ENCODE measurements around the gene UBAC2. TPM values are rescaled to one million over a fixed set of nuclear protein-coding genes. Genes with fewer than 3 reads are reported as not detected.

UBAC2 gene
- total RNA-seq, 1 donor from 2014 or later: 64.3 TPM

DNA sequence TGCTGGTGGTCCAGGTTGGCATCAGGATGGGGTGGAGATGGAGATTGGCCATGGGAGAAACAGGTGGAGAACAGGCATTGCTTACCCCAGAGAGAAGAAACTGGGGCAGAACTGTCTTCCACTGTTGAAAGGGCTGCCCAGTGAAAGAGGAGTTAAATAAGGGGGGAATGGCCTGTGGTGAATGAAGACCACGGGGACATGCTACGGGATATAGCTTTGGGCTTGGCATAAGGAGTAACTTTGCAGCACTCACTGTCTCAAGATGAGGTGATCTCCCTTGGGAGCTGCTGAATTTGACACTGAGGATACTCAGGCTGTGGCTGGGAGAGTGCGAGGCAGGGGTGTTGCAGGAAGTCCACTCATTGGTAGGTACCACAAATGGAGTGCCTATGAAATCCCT, 68.2 kb downstream of the UBAC2 start:
- no peak overlapping the region for H3K4me3 Mint-ChIP-seq
- TF ChIP-seq, protein P1, sequence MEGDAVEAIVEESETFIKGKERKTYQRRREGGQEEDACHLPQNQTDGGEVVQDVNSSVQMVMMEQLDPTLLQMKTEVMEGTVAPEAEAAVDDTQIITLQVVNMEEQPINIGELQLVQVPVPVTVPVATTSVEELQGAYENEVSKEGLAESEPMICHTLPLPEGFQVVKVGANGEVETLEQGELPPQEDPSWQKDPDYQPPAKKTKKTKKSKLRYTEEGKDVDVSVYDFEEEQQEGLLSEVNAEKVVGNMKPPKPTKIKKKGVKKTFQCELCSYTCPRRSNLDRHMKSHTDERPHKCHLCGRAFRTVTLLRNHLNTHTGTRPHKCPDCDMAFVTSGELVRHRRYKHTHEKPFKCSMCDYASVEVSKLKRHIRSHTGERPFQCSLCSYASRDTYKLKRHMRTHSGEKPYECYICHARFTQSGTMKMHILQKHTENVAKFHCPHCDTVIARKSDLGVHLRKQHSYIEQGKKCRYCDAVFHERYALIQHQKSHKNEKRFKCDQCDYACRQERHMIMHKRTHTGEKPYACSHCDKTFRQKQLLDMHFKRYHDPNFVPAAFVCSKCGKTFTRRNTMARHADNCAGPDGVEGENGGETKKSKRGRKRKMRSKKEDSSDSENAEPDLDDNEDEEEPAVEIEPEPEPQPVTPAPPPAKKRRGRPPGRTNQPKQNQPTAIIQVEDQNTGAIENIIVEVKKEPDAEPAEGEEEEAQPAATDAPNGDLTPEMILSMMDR (IDR thresholded peaks at IDR 0.05; ENCODE audit: unreplicated experiment): no peak
- H3K36me3 Mint-ChIP-seq: peaks cover 12% of the 10 kb centered on the region
- no peaks in the 10 kb centered on the region for H3K27me3 Mint-ChIP-seq (ENCODE audit: low read depth)
- no peaks in the 10 kb centered on the region for H3K4me1 Mint-ChIP-seq
- H3K9me3 Mint-ChIP-seq: peaks cover 4% of the 10 kb centered on the region
- no peak overlapping the region for H3K27ac Mint-ChIP-seq
- no peak for DNase-seq (ENCODE audit: low spot score in 2 of 2, unreplicated experiment in 2 of 2)

DNA sequence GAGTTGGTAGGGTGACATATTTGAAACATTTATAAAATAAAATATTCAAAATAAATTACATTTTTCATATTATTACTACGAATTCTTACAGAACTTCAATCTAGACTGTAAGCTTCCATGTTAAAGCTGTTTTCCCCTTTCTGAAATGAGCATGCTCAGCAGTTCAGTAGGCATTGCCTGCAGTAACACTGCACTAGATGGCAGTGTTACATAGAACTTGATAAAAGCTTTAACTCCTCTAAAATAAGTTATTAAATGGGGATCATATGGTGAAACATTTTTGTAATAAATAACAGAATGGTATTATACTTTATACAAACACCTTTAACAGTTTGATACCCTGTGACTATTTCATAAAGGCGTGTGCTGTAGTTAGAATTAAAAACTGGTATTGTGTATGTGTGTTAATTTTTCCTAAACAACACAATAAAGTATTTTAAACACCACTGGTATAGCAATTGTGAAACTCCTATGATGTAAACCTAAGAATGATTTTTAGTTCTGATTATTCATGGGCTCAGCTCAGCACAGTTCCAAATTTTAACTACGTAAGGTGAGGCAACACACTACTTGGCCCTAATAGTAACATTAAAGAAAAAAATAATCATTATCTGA, 69.1 kb downstream of the UBAC2 start:
- peaks cover 12% of the 10 kb centered on the region for H3K36me3 Mint-ChIP-seq
- peaks cover 4% of the 10 kb centered on the region for H3K9me3 Mint-ChIP-seq
- no peaks in the 10 kb centered on the region for H3K4me1 Mint-ChIP-seq
- H3K27me3 Mint-ChIP-seq (ENCODE audit: low read depth): no peaks in the 10 kb centered on the region
- no peak overlapping the region for H3K4me3 Mint-ChIP-seq
- H3K27ac Mint-ChIP-seq: no peak overlapping the region
- DNase-seq (ENCODE audit: low spot score in 2 of 2, unreplicated experiment in 2 of 2): no peak
- TF ChIP-seq, protein P1 (IDR thresholded peaks at IDR 0.05; ENCODE audit: unreplicated experiment): peak; percentile 16

DNA sequence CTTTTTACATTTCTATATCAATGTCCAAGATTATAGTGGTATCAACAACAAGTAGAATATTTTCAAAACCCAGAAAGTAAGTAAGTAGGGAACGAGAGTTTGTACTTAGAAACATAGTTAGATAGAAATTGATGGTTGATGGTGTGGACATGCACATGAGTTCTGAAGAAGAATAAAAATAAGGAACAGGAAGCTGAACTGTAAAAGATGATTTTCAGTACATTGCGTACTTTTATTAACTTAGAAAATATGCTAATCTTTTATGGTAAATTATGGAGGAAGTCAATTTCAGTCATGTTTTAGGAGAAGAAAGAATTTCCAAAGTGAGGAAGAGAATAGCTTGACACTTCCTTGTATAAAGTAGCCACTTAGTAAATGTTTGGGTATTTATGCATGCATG, 69.9 kb downstream of the UBAC2 start:
- DNase-seq (ENCODE audit: low spot score in 2 of 2, unreplicated experiment in 2 of 2): no peak
- H3K4me1 Mint-ChIP-seq: no peaks in the 10 kb centered on the region
- H3K27me3 Mint-ChIP-seq (ENCODE audit: low read depth): no peaks in the 10 kb centered on the region
- TF ChIP-seq, protein P1 (IDR thresholded peaks at IDR 0.05; ENCODE audit: unreplicated experiment): no peak
- H3K36me3 Mint-ChIP-seq: peaks cover 13% of the 10 kb centered on the region
- no peak overlapping the region for H3K4me3 Mint-ChIP-seq
- H3K9me3 Mint-ChIP-seq: peaks cover 4% of the 10 kb centered on the region
- H3K27ac Mint-ChIP-seq: no peak overlapping the region

DNA sequence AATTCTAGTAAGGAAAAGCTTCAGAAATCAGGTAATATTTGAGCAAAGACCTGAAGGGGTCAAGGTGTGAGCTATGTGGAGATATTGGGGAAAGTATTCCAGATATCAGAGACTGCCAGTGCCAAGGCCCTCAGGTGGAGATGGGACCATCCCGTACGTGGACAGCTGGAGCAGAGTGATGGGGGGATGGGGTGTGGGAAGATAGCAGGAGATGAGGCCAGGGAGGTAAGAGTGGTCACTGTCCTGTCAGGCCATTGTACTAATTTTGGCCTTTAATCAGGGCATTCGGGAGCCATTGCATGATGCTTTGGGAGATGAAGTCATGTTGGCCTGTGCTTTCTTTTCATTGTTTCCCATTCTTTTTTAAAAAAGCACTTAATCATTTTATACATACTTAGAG, 70.6 kb downstream of the UBAC2 start:
- H3K4me1 Mint-ChIP-seq: no peaks in the 10 kb centered on the region
- no peaks in the 10 kb centered on the region for H3K27me3 Mint-ChIP-seq (ENCODE audit: low read depth)
- TF ChIP-seq, protein P1 (IDR thresholded peaks at IDR 0.05; ENCODE audit: unreplicated experiment): no peak
- H3K9me3 Mint-ChIP-seq: peaks cover 4% of the 10 kb centered on the region
- peaks cover 15% of the 10 kb centered on the region for H3K36me3 Mint-ChIP-seq
- H3K27ac Mint-ChIP-seq: no peak overlapping the region
- no peak overlapping the region for H3K4me3 Mint-ChIP-seq
- no peak for DNase-seq (ENCODE audit: low spot score in 2 of 2, unreplicated experiment in 2 of 2)

- Mint-ChIP-seq H3K27ac (no peak overlapping the region), H3K4me1 (no peaks in the 10 kb centered on the region), H3K36me3 (peaks cover 15% of the 10 kb centered on the region), H3K9me3 (peaks cover 4% of the 10 kb centered on the region), H3K27me3 (ENCODE audit: low read depth) (no peaks in the 10 kb centered on the region), H3K4me3 (no peak overlapping the region)
- no peak for DNase-seq (ENCODE audit: low spot score in 2 of 2, unreplicated experiment in 2 of 2)
- TF ChIP-seq, protein P1 (IDR thresholded peaks at IDR 0.05; ENCODE audit: unreplicated experiment): no peak
Observed at GRCh38 chr13:99272481-99272880, 71.8 kb downstream of the UBAC2 start.

GRCh38 chr13:99273128-99273527, 72.5 kb downstream of the UBAC2 start:
- Mint-ChIP-seq H3K36me3 (peaks cover 15% of the 10 kb centered on the region), H3K27ac (no peak overlapping the region), H3K4me1 (no peaks in the 10 kb centered on the region), H3K27me3 (ENCODE audit: low read depth) (no peaks in the 10 kb centered on the region), H3K9me3 (peaks cover 4% of the 10 kb centered on the region), H3K4me3 (no peak overlapping the region)
- TF ChIP-seq, protein P1 (IDR thresholded peaks at IDR 0.05; ENCODE audit: unreplicated experiment): no peak
- DNase-seq (ENCODE audit: low spot score in 2 of 2, unreplicated experiment in 2 of 2): no peak
